Stimulated activated naive CD8-positive, alpha-beta T cell treated with anti-CD3 and anti-CD28 coated beads, Interleukin-15, amount 100 ng/mL, for 72 hours (primary cell): ENCODE measurements around the gene HGD.
A peak's percentile ranks its signal among the peaks of the same experiment; 100 is the strongest.

Experiments used
- ATAC-seq: fragments of 150-1000 bp; cut with Tn5 transposase; 2 replicates; pipeline ENCODE4 v1.10.0; 2021; ENCODE audit warnings: mild to moderate bottlenecking, moderate library complexity
- DNase-seq, 2 donors: peaks; one replicate each; pipeline ENCODE4 v3.0.0; 2021 to 2022
- H3K27ac Mint-ChIP-seq, 2 donors: one replicate each; pipeline ENCODE4 v1.8.0; 2022; ENCODE audit warnings: mild to moderate bottlenecking in 2 of 2, mixed read lengths in 2 of 2, moderate library complexity in 2 of 2
- H3K27me3 Mint-ChIP-seq: one replicate; pipeline ENCODE4 v1.8.0; 2022; ENCODE audit warnings: mixed read lengths
- H3K4me1 Mint-ChIP-seq: one replicate; pipeline ENCODE4 v1.8.0; 2022; ENCODE audit warnings: mild to moderate bottlenecking, mixed read lengths
- H3K4me3 Mint-ChIP-seq, 2 donors: one replicate each; pipeline ENCODE4 v1.8.0; 2022; ENCODE audit warnings: mild to moderate bottlenecking in 2 of 2, mixed read lengths in 2 of 2, moderate library complexity in 1 of 2
- H3K9me3 Mint-ChIP-seq, 2 donors: one replicate each; pipeline ENCODE4 v1.8.0; 2022; ENCODE audit warnings: mixed read lengths in 2 of 2

Gene HGD

DNA sequence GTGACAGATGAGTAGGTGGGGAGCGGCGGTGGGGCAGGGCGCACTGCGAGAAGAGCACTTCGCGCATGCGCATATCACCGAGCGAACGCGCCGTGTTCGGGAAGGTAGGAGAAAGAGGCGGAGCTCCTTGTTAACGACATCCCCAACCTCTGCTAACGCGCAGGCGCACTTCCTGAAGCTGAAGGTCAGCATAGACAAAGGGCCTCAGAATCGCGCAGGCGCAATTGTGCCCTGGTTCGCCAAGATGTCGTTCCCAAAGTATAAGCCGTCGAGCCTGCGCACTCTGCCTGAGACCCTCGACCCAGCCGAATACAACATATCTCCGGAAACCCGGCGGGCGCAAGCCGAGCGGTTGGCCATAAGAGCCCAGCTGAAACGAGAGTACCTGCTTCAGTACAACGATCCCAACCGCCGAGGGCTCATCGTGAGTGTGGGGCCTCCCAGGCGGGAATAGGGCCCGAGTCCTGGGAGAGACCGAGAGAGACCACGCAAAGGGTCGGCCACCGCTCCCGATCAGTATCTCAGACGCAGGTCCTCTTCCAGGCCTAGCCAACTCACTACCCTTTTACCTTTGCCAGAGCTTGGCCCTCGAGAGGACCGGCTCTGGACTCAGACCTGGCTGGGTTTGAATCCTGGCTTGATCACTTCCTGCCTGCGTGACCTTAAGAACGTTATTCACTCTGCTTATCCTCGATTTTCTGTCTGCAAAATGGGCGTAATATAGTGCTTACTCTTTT, 85.8 kb downstream of the HGD start, which contains the start of gene NDUFB4:
NDUFB4 (plus strand) TSS at position 221 of the 737 bp plus-strand sequence; CDS start at position 245, 24 bp downstream.
- Mint-ChIP-seq H3K27ac (peak within 1 kb of the TSS; percentile 98), H3K27me3 (no peaks in the 10 kb centered on the region), H3K4me3 (peak within 1 kb of the TSS; percentile 87 to 91), H3K4me1 (peaks cover 6% of the 10 kb centered on the region), H3K9me3 (no peaks in the 10 kb centered on the region)
- ATAC-seq (peak; percentile 96), DNase-seq (peak; percentile 92 to 96)

DNA sequence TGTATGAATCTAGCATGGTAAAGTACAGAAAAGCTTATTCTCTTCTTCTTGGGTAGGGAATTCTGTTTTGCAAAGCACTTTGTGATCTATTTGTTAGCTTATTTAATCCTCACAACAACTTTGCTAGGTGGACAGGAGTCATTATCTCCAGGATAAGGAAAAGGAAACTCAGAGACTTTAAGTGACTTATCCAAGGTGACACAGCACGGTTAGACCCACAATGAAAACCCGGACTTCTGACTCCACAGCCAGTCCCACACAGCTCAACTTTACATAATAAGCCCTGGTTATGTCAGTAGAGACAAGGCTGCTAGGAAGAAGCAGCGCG, 86.3 kb downstream of the HGD start:
- Mint-ChIP-seq H3K9me3 (no peaks in the 10 kb centered on the region), H3K27me3 (no peaks in the 10 kb centered on the region), H3K4me1 (peaks cover 6% of the 10 kb centered on the region), H3K27ac (peak overlapping the region; percentile 98), H3K4me3 (peak overlapping the region; percentile 87 to 91)
- DNase-seq (no peak), ATAC-seq (no peak)

DNA sequence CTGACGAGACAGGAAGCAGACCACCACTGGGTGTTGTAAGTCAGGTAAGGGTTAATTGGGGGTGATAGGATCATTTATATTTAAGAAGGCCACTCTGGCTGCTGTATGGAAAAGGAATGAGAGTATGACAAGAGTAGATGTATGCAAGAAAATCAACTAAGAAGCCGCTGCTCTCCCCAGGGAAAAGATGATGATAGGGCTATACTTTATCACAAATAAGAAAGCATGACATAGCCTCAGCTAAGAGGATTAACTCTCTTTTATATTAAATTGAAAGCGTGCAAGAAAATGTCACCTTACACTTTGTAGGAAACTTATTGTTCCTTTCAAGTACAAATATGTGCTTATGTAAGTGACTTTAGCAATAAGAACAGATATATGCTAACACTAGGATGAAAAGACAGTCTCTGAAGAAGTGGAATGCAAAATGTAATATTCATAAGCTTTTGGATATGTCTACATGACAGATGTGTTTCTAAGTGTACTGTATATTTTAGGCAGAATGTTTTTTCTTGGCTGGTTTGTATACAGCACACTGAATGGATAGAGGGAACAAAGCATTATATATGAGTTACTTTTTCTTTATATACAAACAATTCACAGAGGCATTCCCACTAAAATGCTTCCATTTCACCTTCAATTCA, 94.6 kb downstream of the HGD start:
- Mint-ChIP-seq H3K9me3 (peaks cover 0 to 4% of the 10 kb centered on the region in 2 donors), H3K4me3 (no peak overlapping the region), H3K27me3 (no peaks in the 10 kb centered on the region), H3K4me1 (no peaks in the 10 kb centered on the region), H3K27ac (no peak overlapping the region)
- ATAC-seq (no peak), DNase-seq (no peak)
